CD4-positive, alpha-beta memory T cell (primary cell): Measurements from ENCODE around the gene ARPC5. TPM values are rescaled to one million over a fixed set of nuclear protein-coding genes. Genes with fewer than 3 reads are reported as not detected.

ENCODE experiments used
- CTCF ChIA-PET: fragments of 350-600 bp; sonication (Branson Sonifier 250); formaldehyde crosslinking; loops from one replicate; lab custom pipeline; 2021; ENCODE audit warnings: inconsistent platforms; ENCODE audit not compliant: partially characterized antibody; lab: Charles Lee
- POLR2A ChIA-PET: fragments of 350-600 bp; sonication (Branson Sonifier 250); formaldehyde crosslinking; loops from one replicate; lab custom pipeline; 2021; ENCODE audit not compliant: partially characterized antibody; lab: Charles Lee
- DNase-seq, 5 donors: peaks; one replicate each; pipeline versions ENCODE4 v3.0.0 to v3.0.0-alpha.2; 2020 to 2022; ENCODE audit warnings: mixed read lengths in 1 of 5
- H3K27ac ChIP-seq: one replicate; pipeline ENCODE4 v1.7.0; 2013; ENCODE audit warnings: low read depth, low read length
- H3K27me3 ChIP-seq: 2 replicates; pipeline ENCODE4 v1.7.0; 2013; ENCODE audit warnings: mild to moderate bottlenecking, low read length, moderate library complexity; ENCODE audit not compliant: insufficient read depth
- H3K36me3 ChIP-seq: 2 replicates; pipeline ENCODE4 v1.7.0; 2013; ENCODE audit warnings: mild to moderate bottlenecking, low read length, moderate library complexity; ENCODE audit not compliant: insufficient read depth
- H3K4me1 ChIP-seq: 2 replicates; pipeline ENCODE4 v1.7.0; 2013; ENCODE audit warnings: mild to moderate bottlenecking, low read length, moderate library complexity; ENCODE audit not compliant: insufficient read depth
- H3K4me3 ChIP-seq, 2 donors: one replicate each; pipeline ENCODE4 v1.7.0; 2013; ENCODE audit warnings: low read length in 2 of 2, mild to moderate bottlenecking in 1 of 2
- H3K9me3 ChIP-seq, 2 donors: one replicate each; pipeline ENCODE4 v1.7.0; 2013; ENCODE audit warnings: low read length in 2 of 2, control low read depth in 1 of 2; ENCODE audit not compliant: control insufficient read depth in 1 of 2
- H3K27ac Mint-ChIP-seq, 7 donors: one replicate each; pipeline ENCODE4 v1.8.0; 2020 to 2021; ENCODE audit warnings: mixed read lengths in 7 of 7, mild to moderate bottlenecking in 6 of 7, inconsistent platforms in 3 of 7, moderate library complexity in 3 of 7
- H3K27me3 Mint-ChIP-seq, 2 donors: one replicate each; pipeline ENCODE4 v1.8.0; 2020 to 2021; ENCODE audit warnings: mixed read lengths in 2 of 2
- H3K36me3 Mint-ChIP-seq, 2 donors: one replicate each; pipeline ENCODE4 v1.8.0; 2020 to 2021; ENCODE audit warnings: mixed read lengths in 2 of 2, inconsistent platforms in 1 of 2, mild to moderate bottlenecking in 1 of 2
- H3K4me1 Mint-ChIP-seq, 4 donors: one replicate each; pipeline ENCODE4 v1.8.0; 2020 to 2021; ENCODE audit warnings: mixed read lengths in 4 of 4, mild to moderate bottlenecking in 1 of 4
- H3K4me3 Mint-ChIP-seq, 8 donors: one replicate each; pipeline ENCODE4 v1.8.0; 2020 to 2021; ENCODE audit warnings: mixed read lengths in 8 of 8, mild to moderate bottlenecking in 7 of 8, moderate library complexity in 6 of 8, inconsistent platforms in 3 of 8
- H3K9me3 Mint-ChIP-seq, 8 donors: one replicate each; pipeline ENCODE4 v1.8.0; 2020 to 2021; ENCODE audit warnings: mixed read lengths in 8 of 8, mild to moderate bottlenecking in 5 of 8, inconsistent platforms in 3 of 8, moderate library complexity in 1 of 8
- intact Hi-C: fragments of 100-400 bp; cut with micrococcal nuclease; formaldehyde crosslinking; loops from one replicate; pipeline ENCODE4 v1.15.1; 2023
- polyA plus RNA-seq, 2 donors: library from polyadenylated mRNA; unstranded; fragments of 300-500 nt; fragmentation: Illumina TruSeq; gene quantifications; one replicate each; pipeline ENCODE4 v1.2.3, GENCODE V29; 2021
- total RNA-seq, 2 experiments: library from RNA; stranded (reverse); gene quantifications; one replicate each; pipeline ENCODE4 v1.2.3, GENCODE V29; 2021

The ARPC5 gene
- total and polyA plus RNA-seq, 4 experiments from 2014 or later, result 106 to 696 (median 249) TPM

DNA sequence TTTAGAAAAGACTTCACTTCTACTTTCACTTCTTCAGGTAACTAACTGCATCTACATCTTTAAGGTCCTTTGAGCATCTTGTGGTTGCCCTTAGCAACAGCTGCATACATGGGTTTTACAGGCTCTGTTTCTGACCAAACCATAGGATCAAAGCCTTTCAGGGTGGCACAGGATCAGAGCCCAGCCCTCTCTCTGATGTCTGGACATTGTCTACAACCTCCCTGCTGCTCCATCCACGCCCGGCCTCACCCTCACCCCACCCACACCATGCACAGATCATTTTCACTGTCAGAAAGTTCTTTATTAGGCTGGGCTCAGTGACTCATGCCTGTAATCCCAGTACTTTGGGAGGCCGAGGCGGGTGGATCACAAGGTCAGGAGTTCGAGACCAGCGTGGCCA lies 50.5 kb downstream of the ARPC5 start:
- Histone ChIP-seq H3K4me3 (no peak overlapping the region), H3K27me3 (no peaks in the 10 kb centered on the region), H3K36me3 (no peaks in the 10 kb centered on the region), H3K27ac (no peak overlapping the region), H3K9me3 (no peaks in the 10 kb centered on the region), H3K4me1 (peaks cover 19% of the 10 kb centered on the region)
- Mint-ChIP-seq H3K27me3 (no peaks in the 10 kb centered on the region), H3K27ac (no peak overlapping the region), H3K9me3 (peaks cover 0 to 7% (median 0%) of the 10 kb centered on the region in 8 donors), H3K4me1 (peaks cover 17 to 23% (median 21%) of the 10 kb centered on the region in 4 donors), H3K36me3 (no peaks in the 10 kb centered on the region), H3K4me3 (no peak overlapping the region)
- POLR2A ChIA-PET, result no interaction called here
- intact Hi-C loops, result no loop called here
- CTCF ChIA-PET, result no interaction called here
- no peak for DNase-seq

DNA sequence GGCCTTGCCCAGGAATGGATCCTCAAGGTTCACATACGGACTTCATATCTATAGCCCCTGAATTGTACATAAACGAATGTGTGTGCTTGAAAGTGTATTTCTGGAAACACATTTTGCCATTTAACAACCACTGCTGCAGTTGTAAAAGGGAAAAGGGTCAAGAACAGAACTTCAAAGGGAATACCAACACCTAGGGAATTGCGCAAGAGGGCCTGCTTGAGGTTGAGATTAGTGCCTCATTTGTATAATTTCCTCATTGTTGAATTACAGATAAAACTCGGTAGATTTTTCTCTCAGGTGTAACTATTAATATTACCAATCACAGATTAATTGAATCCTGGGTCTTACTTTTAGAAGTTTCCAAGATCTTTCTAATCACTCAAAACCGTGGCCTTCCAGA lies 51.4 kb downstream of the ARPC5 start:
- Histone ChIP-seq H3K9me3 (no peaks in the 10 kb centered on the region), H3K4me1 (peaks cover 14% of the 10 kb centered on the region), H3K27me3 (no peaks in the 10 kb centered on the region), H3K36me3 (no peaks in the 10 kb centered on the region), H3K4me3 (no peak overlapping the region), H3K27ac (no peak overlapping the region)
- Mint-ChIP-seq H3K36me3 (no peaks in the 10 kb centered on the region), H3K4me1 (peaks cover 11 to 17% (median 15%) of the 10 kb centered on the region in 4 donors), H3K9me3 (peaks cover 0 to 3% (median 0%) of the 10 kb centered on the region in 8 donors), H3K4me3 (no peak overlapping the region), H3K27ac (no peak overlapping the region), H3K27me3 (no peaks in the 10 kb centered on the region)
- no peak for DNase-seq
- POLR2A ChIA-PET, result no interaction called here
- CTCF ChIA-PET, result no interaction called here
- intact Hi-C loops, result no loop called here

DNA sequence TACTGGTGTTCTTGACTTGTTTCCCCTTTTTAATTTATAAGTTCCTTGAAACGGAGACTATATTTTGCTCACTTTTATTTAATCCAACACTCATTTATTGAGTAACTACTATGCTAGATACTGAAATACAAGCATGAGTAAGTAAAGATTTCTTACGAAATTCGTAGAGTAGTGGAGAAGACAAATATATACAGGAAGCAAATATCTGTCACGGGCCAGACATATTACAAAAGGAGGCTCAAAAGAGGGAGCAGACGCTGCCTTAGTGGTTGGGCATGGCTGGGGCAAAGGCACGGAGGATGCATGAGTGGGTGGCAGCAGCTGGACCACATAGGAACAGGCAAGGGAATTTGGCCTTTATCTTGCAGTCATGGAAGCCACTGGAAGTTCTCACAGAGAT lies 52.1 kb downstream of the ARPC5 start:
- Histone ChIP-seq H3K27me3 (no peaks in the 10 kb centered on the region), H3K4me1 (peaks cover 7% of the 10 kb centered on the region), H3K36me3 (no peaks in the 10 kb centered on the region), H3K4me3 (no peak overlapping the region), H3K27ac (no peak overlapping the region), H3K9me3 (no peaks in the 10 kb centered on the region)
- Mint-ChIP-seq H3K27ac (no peak overlapping the region), H3K4me3 (no peak overlapping the region), H3K9me3 (peaks cover 0 to 3% (median 0%) of the 10 kb centered on the region in 8 donors), H3K36me3 (no peaks in the 10 kb centered on the region), H3K4me1 (peaks cover 4 to 11% (median 8%) of the 10 kb centered on the region in 4 donors), H3K27me3 (no peaks in the 10 kb centered on the region)
- DNase-seq, result no peak
- ChIA-PET POLR2A (no interaction called here), CTCF (no interaction called here)
- intact Hi-C loops, result no loop called here

DNA sequence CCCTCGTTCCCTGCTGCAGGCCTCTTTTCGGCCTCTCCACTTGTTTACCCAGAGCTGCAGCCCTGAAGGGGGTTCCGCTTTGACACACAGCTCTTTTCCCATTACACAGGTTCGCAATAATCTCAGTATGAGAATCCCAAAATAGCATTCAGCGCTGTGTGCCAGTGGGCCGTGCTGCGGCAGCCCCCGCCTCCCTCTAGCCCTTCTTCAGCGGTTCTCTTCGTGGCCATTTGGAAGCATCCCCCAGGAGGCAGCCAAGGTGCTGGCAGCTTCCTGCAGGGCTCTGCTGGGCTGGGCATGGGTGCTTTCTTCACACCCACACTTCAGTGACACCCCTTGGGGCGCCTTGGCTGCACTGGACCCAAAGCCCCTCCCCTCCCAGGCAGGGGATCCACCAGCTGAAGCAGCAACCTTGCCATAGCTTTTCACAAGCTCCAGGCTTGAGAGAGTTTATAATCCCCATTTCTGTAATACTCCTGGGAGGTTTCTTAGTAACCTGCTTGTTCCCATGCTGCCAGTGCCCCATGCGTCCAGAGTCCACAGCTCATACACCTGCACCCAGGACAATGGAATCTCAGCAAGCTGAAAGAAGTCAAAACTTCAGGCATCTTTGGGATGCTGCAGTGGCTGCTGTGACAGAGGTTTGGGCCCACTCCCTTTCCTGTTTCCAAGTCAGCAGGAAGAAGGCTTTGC lies 53.4 kb downstream of the ARPC5 start:
- H3K27ac ChIP-seq, result no peak overlapping the region
- Mint-ChIP-seq H3K4me1 (peaks cover 0 to 11% (median 5%) of the 10 kb centered on the region in 4 donors), H3K4me3 (no peak overlapping the region), H3K36me3 (no peaks in the 10 kb centered on the region), H3K9me3 (peaks cover 0 to 3% (median 0%) of the 10 kb centered on the region in 8 donors), H3K27ac (no peak overlapping the region), H3K27me3 (no peaks in the 10 kb centered on the region)
- DNase-seq, result no peak
- no peaks in the 10 kb centered on the region for H3K27me3 ChIP-seq
- intact Hi-C loops, result no loop called here
- H3K36me3 ChIP-seq, result no peaks in the 10 kb centered on the region
- H3K4me3 ChIP-seq, result no peak overlapping the region
- POLR2A ChIA-PET, result no interaction called here
- H3K4me1 ChIP-seq, result peaks cover 7% of the 10 kb centered on the region
- H3K9me3 ChIP-seq, result no peaks in the 10 kb centered on the region
- CTCF ChIA-PET, result interaction anchor here (0.7 kb wide), 1 partner anchor 111 kb away, joined by 3 read pairs; no protein-coding TSS in a partner anchor

DNA sequence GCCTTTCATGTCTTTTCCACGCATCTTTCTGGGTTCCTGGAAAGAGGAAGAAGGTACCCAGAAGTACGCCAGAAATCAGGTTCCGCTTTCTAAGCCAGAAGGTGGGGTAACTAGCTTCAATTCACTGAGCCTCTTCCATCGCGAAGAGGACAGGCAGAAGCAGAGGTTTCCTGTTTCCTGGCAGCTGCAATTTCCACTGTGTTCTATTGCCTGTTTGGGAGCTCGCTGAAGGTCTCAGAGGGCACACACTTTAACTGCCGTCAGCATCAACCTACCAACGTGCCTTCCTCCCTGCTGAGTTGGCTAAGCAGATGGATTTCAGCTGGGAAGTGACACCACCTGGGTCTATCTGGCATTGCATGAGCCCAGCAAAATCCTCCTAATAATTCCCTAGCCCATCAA lies 55.3 kb downstream of the ARPC5 start:
- Mint-ChIP-seq H3K4me1 (peaks cover 0 to 11% (median 5%) of the 10 kb centered on the region in 4 donors), H3K36me3 (no peaks in the 10 kb centered on the region), H3K27ac (peak overlapping the region in 2 of 7 donors; percentile 57 to 86), H3K27me3 (no peaks in the 10 kb centered on the region), H3K4me3 (peak overlapping the region in 5 of 8 donors; percentile 30 to 72 (median 62)), H3K9me3 (peaks cover 0 to 3% (median 0%) of the 10 kb centered on the region in 8 donors)
- Histone ChIP-seq H3K27ac (no peak overlapping the region), H3K36me3 (no peaks in the 10 kb centered on the region), H3K27me3 (no peaks in the 10 kb centered on the region), H3K4me1 (peaks cover 7% of the 10 kb centered on the region), H3K4me3 (no peak overlapping the region), H3K9me3 (no peaks in the 10 kb centered on the region)
- intact Hi-C loops, result no loop called here
- ChIA-PET POLR2A (interaction anchor here (0.6 to 2.2 kb wide), 2 partner anchors 9 to 13 kb away, joined by 3 to 8 read pairs; partner anchors contain the start of gene NCF2), CTCF (interaction anchor here (0.5 to 1.5 kb wide), 5 partner anchors 14 to 639 kb away, joined by 3 to 4 read pairs (median 3); no protein-coding TSS in a partner anchor)
- DNase-seq, result peak in 1 of 5 donors; percentile 19

DNA sequence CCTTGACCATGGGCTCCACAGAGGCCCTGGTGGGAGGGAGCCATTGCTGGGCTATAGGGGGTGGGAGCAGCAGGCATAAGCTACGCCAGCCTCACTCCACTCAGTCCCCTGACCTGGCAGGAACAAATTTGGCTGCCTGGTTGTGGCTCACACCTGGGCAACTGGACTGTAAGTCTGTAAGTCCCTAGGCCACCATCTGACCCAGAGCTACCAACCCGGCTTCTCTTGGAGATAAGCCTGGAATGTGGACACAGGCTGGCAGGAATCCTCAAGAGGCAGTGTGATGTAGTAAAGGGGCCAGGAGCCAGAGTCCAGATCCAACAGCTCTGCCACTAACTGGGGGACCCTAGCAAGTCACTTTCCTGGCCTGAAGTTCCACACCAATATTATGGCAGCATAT lies 56.7 kb downstream of the ARPC5 start:
- Mint-ChIP-seq H3K36me3 (no peaks in the 10 kb centered on the region), H3K27me3 (no peaks in the 10 kb centered on the region), H3K4me1 (peaks cover 0 to 7% (median 5%) of the 10 kb centered on the region in 4 donors), H3K27ac (no peak overlapping the region), H3K4me3 (no peak overlapping the region), H3K9me3 (peaks cover 0 to 3% (median 0%) of the 10 kb centered on the region in 8 donors)
- intact Hi-C loops, result no loop called here
- DNase-seq, result no peak
- CTCF ChIA-PET, result interaction anchor here (1.3 kb wide), 1 partner anchor 77 kb away, joined by 3 read pairs; no protein-coding TSS in a partner anchor
- no peaks in the 10 kb centered on the region for H3K27me3 ChIP-seq
- H3K9me3 ChIP-seq, result no peaks in the 10 kb centered on the region
- no peaks in the 10 kb centered on the region for H3K36me3 ChIP-seq
- H3K27ac ChIP-seq, result no peak overlapping the region
- POLR2A ChIA-PET, result interaction anchor here (2.2 kb wide), 1 partner anchor 10 kb away, joined by 8 read pairs; the partner anchor contains the start of gene NCF2
- H3K4me3 ChIP-seq, result no peak overlapping the region
- peaks cover 7% of the 10 kb centered on the region for H3K4me1 ChIP-seq

DNA sequence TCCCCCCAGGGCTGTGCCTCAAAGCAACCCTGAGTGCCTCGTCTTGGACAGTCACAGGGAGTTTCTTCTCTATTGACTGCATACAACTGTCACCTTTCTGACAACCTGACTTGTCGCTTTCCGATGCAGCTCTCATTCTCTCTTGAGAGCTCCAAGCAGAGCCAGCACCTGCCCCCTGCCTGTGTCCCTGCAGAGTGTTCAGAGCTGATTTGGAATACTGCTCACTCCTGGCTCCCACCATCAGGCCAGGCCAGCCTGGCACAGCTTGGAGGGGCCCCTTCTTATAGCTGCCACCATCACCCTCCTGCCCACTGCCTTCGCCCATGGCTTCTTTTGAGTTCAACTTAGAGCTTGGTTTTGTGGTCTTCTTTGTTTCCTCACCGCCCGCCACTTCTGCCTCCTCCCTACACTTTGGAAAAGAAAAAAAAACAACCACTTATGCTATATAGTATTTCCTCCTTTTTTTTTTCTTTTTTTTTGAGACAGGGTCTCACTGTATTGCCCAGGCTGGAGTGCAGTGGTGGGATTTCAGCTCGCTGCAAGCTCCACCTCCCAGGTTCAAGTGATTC lies 57.6 kb downstream of the ARPC5 start:
- Histone ChIP-seq H3K4me3 (no peak overlapping the region), H3K4me1 (peaks cover 7% of the 10 kb centered on the region), H3K9me3 (no peaks in the 10 kb centered on the region), H3K27ac (no peak overlapping the region), H3K36me3 (no peaks in the 10 kb centered on the region), H3K27me3 (no peaks in the 10 kb centered on the region)
- intact Hi-C loops, result no loop called here
- POLR2A ChIA-PET, result no interaction called here
- H3K4me3 Mint-ChIP-seq, result no peak overlapping the region
- H3K27ac Mint-ChIP-seq, result no peak overlapping the region
- CTCF ChIA-PET, result interaction anchor here (1.3 kb wide), 1 partner anchor 77 kb away, joined by 3 read pairs; no protein-coding TSS in a partner anchor
- peaks cover 0 to 7% (median 5%) of the 10 kb centered on the region in 4 donors for H3K4me1 Mint-ChIP-seq
- DNase-seq, result no peak
- H3K9me3 Mint-ChIP-seq, result peaks cover 0 to 3% (median 0%) of the 10 kb centered on the region in 8 donors
- no peaks in the 10 kb centered on the region for H3K36me3 Mint-ChIP-seq
- no peaks in the 10 kb centered on the region for H3K27me3 Mint-ChIP-seq
